ENCODE measurements around the gene SLC49A3. TPM values are rescaled to one million over a fixed set of nuclear protein-coding genes. Genes with fewer than 3 reads are reported as not detected.
"Not testable (repeated sequence)": the region's sequence is repeated elsewhere in the genome, so short reads cannot be mapped to it uniquely, and the experiment has no call there.

SLC49A3 gene
- polyA plus RNA-seq, 1 donor (not counting 4 experiments of a cell fraction or from before 2014, with no cell fraction given) = 0.04 TPM

- Histone ChIP-seq H3K79me2 (ENCODE audit: control insufficient read depth, insufficient read depth, low read length) (peaks cover 48% of the 10 kb centered on the region), H3K27ac (ENCODE audit: control insufficient read depth, insufficient read depth, low read length) (peak overlapping the region; percentile 20)
Measured at GRCh38 chr4:706834-707598, 18.1 kb upstream of the SLC49A3 start.

GRCh38 chr4:706083-706633 lies 17.2 kb upstream of the SLC49A3 start:
- dilution Hi-C loops (cut with MboI; ENCODE audit: extremely low pct_ligation_motif_present, low sequenced_read_pairs); H3K36me3 ChIP-seq (ENCODE audit: control insufficient read depth in 2 of 2, extremely low read depth in 1 of 2, insufficient read depth in 2 of 2, low read length in 2 of 2); DNase-seq (ENCODE audit: low read depth, low spot score); H4K20me1 ChIP-seq (ENCODE audit: control insufficient read depth, extremely low read depth, insufficient read depth, low read length); FAIRE-seq; H2AFZ ChIP-seq (ENCODE audit: control insufficient read depth, low read length); H3K9me1 ChIP-seq (ENCODE audit: control insufficient read depth, extremely low read depth, insufficient read depth, low read length); H3K9me3 ChIP-seq (ENCODE audit: control insufficient read depth, low read depth, low read length); H3K27me3 ChIP-seq (ENCODE audit: control insufficient read depth, extremely low read depth, insufficient read depth, low read length): not testable (repeated sequence)
- H3K9ac ChIP-seq (ENCODE audit: control insufficient read depth, extremely low read depth, insufficient read depth, low read length) = peak overlapping the region; percentile 97
- H3K4me1 ChIP-seq (ENCODE audit: control insufficient read depth, extremely low read depth, insufficient read depth, low read length) = peaks cover 21% of the 10 kb centered on the region
- H3K27ac ChIP-seq (ENCODE audit: control insufficient read depth, insufficient read depth, low read length) = peak overlapping the region; percentile 79
- peak overlapping the region; percentile 58 for H3K4me2 ChIP-seq (ENCODE audit: control insufficient read depth, extremely low read depth, insufficient read depth, low read depth, low read length)
- peak overlapping the region; percentile 83 to 96 (median 89) for H3K4me3 ChIP-seq (ENCODE audit: control insufficient read depth in 2 of 3, extremely low read depth in 1 of 3, insufficient read depth in 2 of 3, low read depth in 1 of 3, low read length in 3 of 3)
- peaks cover 45% of the 10 kb centered on the region for H3K79me2 ChIP-seq (ENCODE audit: control insufficient read depth, insufficient read depth, low read length)

More at GRCh38 chr4:706834-707598, 18.1 kb upstream of the SLC49A3 start:
- H3K4me1 ChIP-seq (ENCODE audit: control insufficient read depth, extremely low read depth, insufficient read depth, low read length) = peaks cover 21% of the 10 kb centered on the region
- H3K4me2 ChIP-seq (ENCODE audit: control insufficient read depth, extremely low read depth, insufficient read depth, low read depth, low read length) = peak overlapping the region; percentile 71
- H3K9me1 ChIP-seq (ENCODE audit: control insufficient read depth, extremely low read depth, insufficient read depth, low read length) = peaks cover 4% of the 10 kb centered on the region
- H3K4me3 ChIP-seq (ENCODE audit: control insufficient read depth in 2 of 3, extremely low read depth in 1 of 3, insufficient read depth in 2 of 3, low read depth in 1 of 3, low read length in 3 of 3) = peak overlapping the region; percentile 46 to 96 (median 59)
- dilution Hi-C loops (cut with MboI; ENCODE audit: extremely low pct_ligation_motif_present, low sequenced_read_pairs) = no loop called here
- H3K9me3 ChIP-seq (ENCODE audit: control insufficient read depth, low read depth, low read length) = no peaks in the 10 kb centered on the region
- H2AFZ ChIP-seq (ENCODE audit: control insufficient read depth, low read length) = no peak overlapping the region
- TF ChIP-seq EZH2 (IDR thresholded peaks at IDR 0.05; ENCODE audit: low read length) (no peak), CTCF (optimal IDR thresholded peaks at IDR 0.05 in 1 of 3, IDR thresholded peaks at IDR 0.05 in 1 of 3, conservative IDR thresholded peaks at IDR 0.05 in 1 of 3; ENCODE audit: extremely low read depth in 1 of 3, insufficient read depth in 2 of 3, low read length in 3 of 3) (no peak)
- H4K20me1 ChIP-seq (ENCODE audit: control insufficient read depth, extremely low read depth, insufficient read depth, low read length) = no peaks in the 10 kb centered on the region
- H3K27me3 ChIP-seq (ENCODE audit: control insufficient read depth, extremely low read depth, insufficient read depth, low read length) = no peaks in the 10 kb centered on the region
- DNase-seq (ENCODE audit: low read depth, low spot score) (no peak), FAIRE-seq (no peak)
- peaks cover 5 to 6% of the 10 kb centered on the region in 2 experiments for H3K36me3 ChIP-seq (ENCODE audit: control insufficient read depth in 2 of 2, extremely low read depth in 1 of 2, insufficient read depth in 2 of 2, low read length in 2 of 2)
- peak overlapping the region; percentile 97 for H3K9ac ChIP-seq (ENCODE audit: control insufficient read depth, extremely low read depth, insufficient read depth, low read length)
